Parathyroid adenoma (tissue), 2 donors: ENCODE measurements around the gene FAM227B.

ENCODE experiments used
- H2AFZ ChIP-seq: fragments of 300-600 bp; sonication (generic); one replicate; pipeline ENCODE4 v1.7.0; 2017; ENCODE audit warnings: antibody characterized with exemption, mild to moderate bottlenecking
- H3K27ac ChIP-seq: fragments of 300-600 bp; sonication (generic); one replicate; pipeline ENCODE4 v1.7.0; 2017
- H3K27me3 ChIP-seq: fragments of 300-600 bp; sonication (generic); one replicate; pipeline ENCODE4 v1.7.0; 2017; ENCODE audit warnings: low read length; ENCODE audit not compliant: control insufficient read depth, insufficient read depth
- H3K36me3 ChIP-seq: fragments of 300-600 bp; sonication (generic); one replicate; pipeline ENCODE4 v1.7.0; 2017; ENCODE audit warnings: low read length; ENCODE audit not compliant: control insufficient read depth, insufficient read depth
- H3K4me1 ChIP-seq: fragments of 300-600 bp; sonication (generic); one replicate; pipeline ENCODE4 v1.7.0; 2017; ENCODE audit warnings: control low read depth
- H3K4me2 ChIP-seq: fragments of 300-600 bp; sonication (generic); one replicate; pipeline ENCODE4 v1.7.0; 2017; ENCODE audit warnings: low read length
- H3K4me3 ChIP-seq: fragments of 300-600 bp; sonication (generic); one replicate; pipeline ENCODE4 v1.7.0; 2017; ENCODE audit warnings: low read depth, low read length
- H3K79me2 ChIP-seq: fragments of 300-600 bp; sonication (generic); one replicate; pipeline ENCODE4 v1.7.0; 2017; ENCODE audit warnings: control low read depth
- H3K9ac ChIP-seq: fragments of 300-600 bp; sonication (generic); one replicate; pipeline ENCODE4 v1.7.0; 2017; ENCODE audit warnings: mild to moderate bottlenecking
- H3K9me3 ChIP-seq: fragments of 300-600 bp; sonication (generic); one replicate; pipeline ENCODE4 v1.7.0; 2017; ENCODE audit warnings: low read length; ENCODE audit not compliant: control insufficient read depth
- CTCF ChIP-seq: fragments of 300-600 bp; sonication (generic); IDR thresholded peaks from one replicate; pipeline ENCODE4 v1.7.0; 2017; ENCODE audit warnings: antibody characterized with exemption, mild to moderate bottlenecking
- donor health status: primary hyperparathyroidism.

FAM227B gene

GRCh38 chr15:49303003-49303402 lies 317.6 kb downstream of the FAM227B start:
- Histone ChIP-seq H3K27ac (no peak overlapping the region), H3K4me3 (no peak overlapping the region), H3K9ac (no peak overlapping the region), H3K9me3 (no peaks in the 10 kb centered on the region), H3K4me2 (no peak overlapping the region), H2AFZ (no peak overlapping the region), H3K36me3 (no peaks in the 10 kb centered on the region), H3K27me3 (no peaks in the 10 kb centered on the region), H3K79me2 (no peaks in the 10 kb centered on the region), H3K4me1 (no peaks in the 10 kb centered on the region)
- no peak for TF ChIP-seq CTCF

- Histone ChIP-seq H2AFZ (no peak overlapping the region), H3K4me3 (no peak overlapping the region), H3K9me3 (no peaks in the 10 kb centered on the region), H3K4me1 (no peaks in the 10 kb centered on the region), H3K79me2 (no peaks in the 10 kb centered on the region), H3K9ac (no peak overlapping the region), H3K27ac (no peak overlapping the region), H3K27me3 (no peaks in the 10 kb centered on the region), H3K4me2 (no peak overlapping the region), H3K36me3 (no peaks in the 10 kb centered on the region)
- no peak for TF ChIP-seq CTCF
Observed at GRCh38 chr15:49301562-49301961, 319.1 kb downstream of the FAM227B start.

- Histone ChIP-seq H3K9me3 (no peaks in the 10 kb centered on the region), H3K27me3 (no peaks in the 10 kb centered on the region), H3K4me2 (no peak overlapping the region), H3K36me3 (no peaks in the 10 kb centered on the region), H3K79me2 (no peaks in the 10 kb centered on the region), H3K4me1 (no peaks in the 10 kb centered on the region), H3K9ac (no peak overlapping the region), H3K27ac (no peak overlapping the region), H2AFZ (no peak overlapping the region), H3K4me3 (no peak overlapping the region)
- no peak for TF ChIP-seq CTCF
Observed at GRCh38 chr15:49300856-49301255, 319.8 kb downstream of the FAM227B start.

GRCh38 chr15:49297584-49297983 lies 323.0 kb downstream of the FAM227B start:
- Histone ChIP-seq H3K27ac (no peak overlapping the region), H2AFZ (no peak overlapping the region), H3K4me1 (no peaks in the 10 kb centered on the region), H3K4me2 (no peak overlapping the region), H3K9ac (no peak overlapping the region), H3K4me3 (no peak overlapping the region), H3K9me3 (no peaks in the 10 kb centered on the region), H3K36me3 (no peaks in the 10 kb centered on the region), H3K79me2 (no peaks in the 10 kb centered on the region), H3K27me3 (no peaks in the 10 kb centered on the region)
- TF ChIP-seq CTCF: no peak

- no peak for TF ChIP-seq CTCF
- Histone ChIP-seq H3K27ac (no peak overlapping the region), H3K27me3 (no peaks in the 10 kb centered on the region), H3K9me3 (no peaks in the 10 kb centered on the region), H3K9ac (no peak overlapping the region), H2AFZ (no peak overlapping the region), H3K36me3 (no peaks in the 10 kb centered on the region), H3K4me3 (no peak overlapping the region), H3K4me1 (no peaks in the 10 kb centered on the region), H3K4me2 (no peak overlapping the region), H3K79me2 (no peaks in the 10 kb centered on the region)
Observed at GRCh38 chr15:49296258-49296657, 324.4 kb downstream of the FAM227B start.
